Parathyroid adenoma (tissue), 2 donors: ENCODE measurements around the gene SLC9C2.
"Not testable (repeated sequence)": the region's sequence is repeated elsewhere in the genome, so short reads cannot be mapped to it uniquely, and the experiment has no call there.

Experiments used
- H2AFZ ChIP-seq: fragments of 300-600 bp; sonication (generic); one replicate; pipeline ENCODE4 v1.7.0; 2017; ENCODE audit warnings: antibody characterized with exemption, mild to moderate bottlenecking
- H3K27ac ChIP-seq: fragments of 300-600 bp; sonication (generic); one replicate; pipeline ENCODE4 v1.7.0; 2017
- H3K27me3 ChIP-seq: fragments of 300-600 bp; sonication (generic); one replicate; pipeline ENCODE4 v1.7.0; 2017; ENCODE audit warnings: low read length; ENCODE audit not compliant: control insufficient read depth, insufficient read depth
- H3K36me3 ChIP-seq: fragments of 300-600 bp; sonication (generic); one replicate; pipeline ENCODE4 v1.7.0; 2017; ENCODE audit warnings: low read length; ENCODE audit not compliant: control insufficient read depth, insufficient read depth
- H3K4me1 ChIP-seq: fragments of 300-600 bp; sonication (generic); one replicate; pipeline ENCODE4 v1.7.0; 2017; ENCODE audit warnings: control low read depth
- H3K4me2 ChIP-seq: fragments of 300-600 bp; sonication (generic); one replicate; pipeline ENCODE4 v1.7.0; 2017; ENCODE audit warnings: low read length
- H3K4me3 ChIP-seq: fragments of 300-600 bp; sonication (generic); one replicate; pipeline ENCODE4 v1.7.0; 2017; ENCODE audit warnings: low read depth, low read length
- H3K79me2 ChIP-seq: fragments of 300-600 bp; sonication (generic); one replicate; pipeline ENCODE4 v1.7.0; 2017; ENCODE audit warnings: control low read depth
- H3K9ac ChIP-seq: fragments of 300-600 bp; sonication (generic); one replicate; pipeline ENCODE4 v1.7.0; 2017; ENCODE audit warnings: mild to moderate bottlenecking
- H3K9me3 ChIP-seq: fragments of 300-600 bp; sonication (generic); one replicate; pipeline ENCODE4 v1.7.0; 2017; ENCODE audit warnings: low read length; ENCODE audit not compliant: control insufficient read depth
- CTCF ChIP-seq: fragments of 300-600 bp; sonication (generic); IDR thresholded peaks from one replicate; pipeline ENCODE4 v1.7.0; 2017; ENCODE audit warnings: antibody characterized with exemption, mild to moderate bottlenecking
- donor health status: primary hyperparathyroidism.

The SLC9C2 gene

GRCh38 chr1:173616859-173617258 lies 14.0 kb upstream of the SLC9C2 start:
- no peak overlapping the region for H3K27ac ChIP-seq
- H3K9me3 ChIP-seq: no peaks in the 10 kb centered on the region
- no peaks in the 10 kb centered on the region for H3K79me2 ChIP-seq
- H3K4me3 ChIP-seq: no peak overlapping the region
- H2AFZ ChIP-seq: no peak overlapping the region
- H3K4me1 ChIP-seq: no peaks in the 10 kb centered on the region
- H3K27me3 ChIP-seq: no peaks in the 10 kb centered on the region
- no peak overlapping the region for H3K4me2 ChIP-seq
- TF ChIP-seq CTCF: no peak
- no peak overlapping the region for H3K9ac ChIP-seq
- no peaks in the 10 kb centered on the region for H3K36me3 ChIP-seq

GRCh38 chr1:173613086-173613485 lies 10.2 kb upstream of the SLC9C2 start:
- H3K4me3 ChIP-seq, H3K36me3 ChIP-seq, H2AFZ ChIP-seq: not testable (repeated sequence)

DNA sequence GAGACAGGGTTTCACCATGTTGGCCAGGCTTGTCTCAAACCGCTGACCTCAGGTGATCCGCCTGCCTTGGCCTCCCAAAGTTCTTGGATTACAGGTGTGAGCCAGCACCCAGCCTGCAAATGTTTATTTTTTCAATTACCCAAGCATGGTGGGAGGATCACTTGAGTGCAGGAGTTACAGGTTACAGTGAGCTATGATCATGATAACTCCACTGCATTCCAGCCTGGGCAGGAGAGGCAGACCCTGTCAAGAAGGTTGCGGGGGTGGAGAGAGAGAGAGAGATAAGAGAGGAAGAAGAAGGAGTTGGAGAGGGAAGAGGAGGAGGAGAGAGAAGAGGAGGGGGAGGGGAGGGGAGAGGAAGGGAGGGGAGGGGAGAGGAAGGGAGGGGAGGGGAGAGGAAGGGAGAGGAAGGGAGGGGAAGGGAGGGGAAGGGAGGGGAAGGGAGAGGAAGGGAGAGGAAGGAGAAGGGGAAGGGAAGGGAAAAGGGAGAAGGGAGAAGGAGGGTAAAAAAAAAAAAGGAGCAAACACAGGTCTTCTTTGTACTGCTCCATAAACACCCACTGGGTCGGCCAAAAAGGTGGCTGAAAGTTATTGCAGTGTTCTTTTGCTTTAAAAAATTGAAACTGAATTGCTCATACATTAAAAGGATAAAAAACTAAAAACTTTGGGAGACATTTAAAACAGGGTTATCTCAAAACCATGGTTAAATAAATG lies 5.8 kb upstream of the SLC9C2 start:
- Histone ChIP-seq H3K36me3 (no peaks in the 10 kb centered on the region), H3K4me3 (no peak overlapping the region), H3K79me2 (no peaks in the 10 kb centered on the region), H3K27ac (no peak overlapping the region), H3K9ac (no peak overlapping the region), H3K27me3 (no peaks in the 10 kb centered on the region), H3K9me3 (no peaks in the 10 kb centered on the region), H3K4me1 (no peaks in the 10 kb centered on the region), H3K4me2 (no peak overlapping the region), H2AFZ (no peak overlapping the region)
- TF ChIP-seq CTCF: no peak

More at GRCh38 chr1:173613086-173613485, 10.2 kb upstream of the SLC9C2 start:
- not testable (repeated sequence) for H3K27me3 ChIP-seq, H3K4me2 ChIP-seq, H3K27ac ChIP-seq, H3K4me1 ChIP-seq, H3K9ac ChIP-seq, H3K79me2 ChIP-seq, H3K9me3 ChIP-seq

GRCh38 chr1:173601588-173601987 lies 1.3 kb downstream of the SLC9C2 start:
- Histone ChIP-seq H3K4me1 (no peaks in the 10 kb centered on the region), H3K27ac (no peak overlapping the region), H3K79me2 (no peaks in the 10 kb centered on the region), H3K9ac (no peak overlapping the region), H2AFZ (no peak overlapping the region), H3K36me3 (no peaks in the 10 kb centered on the region), H3K27me3 (no peaks in the 10 kb centered on the region), H3K9me3 (no peaks in the 10 kb centered on the region), H3K4me3 (no peak overlapping the region), H3K4me2 (no peak overlapping the region)
- TF ChIP-seq CTCF: no peak

GRCh38 chr1:173596097-173596825 lies 6.6 kb downstream of the SLC9C2 start:
- no peak for TF ChIP-seq CTCF
- H3K27ac ChIP-seq: no peak overlapping the region
- H3K4me3 ChIP-seq: no peak overlapping the region

DNA sequence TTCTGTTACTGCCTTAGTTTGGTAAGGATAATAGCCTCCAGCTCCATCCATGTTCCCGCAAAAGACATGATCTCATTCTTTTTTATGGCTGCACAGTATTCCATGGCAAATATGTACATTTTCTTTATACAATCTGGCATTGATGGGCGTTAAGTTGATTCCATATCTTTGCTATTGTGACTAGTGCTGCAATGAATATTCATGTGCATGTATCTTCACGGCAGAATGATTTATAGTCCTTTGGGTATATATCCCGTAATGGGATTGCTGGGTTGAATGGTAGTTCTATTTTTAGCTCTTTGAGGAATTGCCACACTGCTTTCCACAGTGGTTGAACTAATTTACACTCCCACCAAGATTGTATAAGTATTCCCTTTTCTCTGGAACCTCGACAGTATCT lies 11.7 kb downstream of the SLC9C2 start:
- not testable (repeated sequence) for H3K36me3 ChIP-seq, H3K4me3 ChIP-seq, H3K27me3 ChIP-seq, H3K4me1 ChIP-seq, H2AFZ ChIP-seq, H3K27ac ChIP-seq, H3K9ac ChIP-seq, H3K4me2 ChIP-seq, H3K79me2 ChIP-seq, H3K9me3 ChIP-seq

More at GRCh38 chr1:173596097-173596825, 6.6 kb downstream of the SLC9C2 start:
- Histone ChIP-seq H3K36me3 (no peaks in the 10 kb centered on the region), H3K27me3 (no peaks in the 10 kb centered on the region), H2AFZ (no peak overlapping the region), H3K9me3 (no peaks in the 10 kb centered on the region), H3K4me1 (no peaks in the 10 kb centered on the region), H3K9ac (no peak overlapping the region), H3K4me2 (no peak overlapping the region), H3K79me2 (no peaks in the 10 kb centered on the region)
